ENCODE data around the gene MTHFD2. TPM values are rescaled to one million over a fixed set of nuclear protein-coding genes. Genes with fewer than 3 reads are reported as not detected.

Gene MTHFD2
- total and polyA plus RNA-seq, 7 donors: 12.7 to 59.4 (median 26.2) TPM

- intact Hi-C loops (cut with DNase I): loop anchor here (10.0 kb wide), 1 partner anchor 142 kb away; no protein-coding TSS in a partner anchor
- no peak for TF ChIP-seq POLR2A (IDR thresholded peaks at IDR 0.05)
- TF ChIP-seq CTCF (IDR thresholded peaks at IDR 0.05): no peak
- no peak for TF ChIP-seq POLR2AphosphoS5 (IDR thresholded peaks at IDR 0.05)
- TF ChIP-seq EP300 (IDR thresholded peaks at IDR 0.05): no peak
- DNase-seq: no peak
- peaks cover 0 to 5% (median 0%) of the 10 kb centered on the region in 4 donors for H3K36me3 ChIP-seq
- no peaks in the 10 kb centered on the region for H3K9me3 ChIP-seq
- no peak overlapping the region for H3K4me3 ChIP-seq
- 87 to 90% methylated on average over 9 of the region's 9 CpGs for WGBS, 2 donors
- no peak overlapping the region for H3K27ac ChIP-seq
- H3K27me3 ChIP-seq: no peaks in the 10 kb centered on the region
- H3K4me1 ChIP-seq: no peaks in the 10 kb centered on the region
Measured at GRCh38 chr2:74252862-74253261, 54.4 kb downstream of the MTHFD2 start.

- Histone ChIP-seq H3K27ac (no peak overlapping the region), H3K4me1 (no peaks in the 10 kb centered on the region), H3K9me3 (no peaks in the 10 kb centered on the region), H3K36me3 (peaks cover 0 to 5% (median 0%) of the 10 kb centered on the region in 4 donors), H3K27me3 (no peaks in the 10 kb centered on the region), H3K4me3 (no peak overlapping the region)
- no peak for DNase-seq
- 68 to 78% methylated on average over 7 of the region's 7 CpGs for WGBS, 2 donors
- TF ChIP-seq CTCF (IDR thresholded peaks at IDR 0.05) (no peak), POLR2AphosphoS5 (IDR thresholded peaks at IDR 0.05) (no peak), POLR2A (IDR thresholded peaks at IDR 0.05) (no peak)
- intact Hi-C loops (cut with DNase I): loop anchor here (10.0 kb wide), 1 partner anchor 141 kb away; no protein-coding TSS in a partner anchor
Measured at GRCh38 chr2:74253306-74253970, 55.0 kb downstream of the MTHFD2 start.

GRCh38 chr2:74253971-74254310 is 55.5 kb downstream of the MTHFD2 start:
- intact Hi-C loops (cut with DNase I): loop anchor here (10.0 kb wide), 1 partner anchor 141 kb away; no protein-coding TSS in a partner anchor
- Histone ChIP-seq H3K27me3 (no peaks in the 10 kb centered on the region), H3K4me3 (no peak overlapping the region), H3K4me1 (no peaks in the 10 kb centered on the region), H3K27ac (no peak overlapping the region), H3K36me3 (peaks cover 0 to 5% (median 0%) of the 10 kb centered on the region in 4 donors), H3K9me3 (no peaks in the 10 kb centered on the region)
- no peak for DNase-seq
- TF ChIP-seq POLR2A (IDR thresholded peaks at IDR 0.05) (no peak), EP300 (IDR thresholded peaks at IDR 0.05) (no peak), POLR2AphosphoS5 (IDR thresholded peaks at IDR 0.05) (no peak), CTCF (IDR thresholded peaks at IDR 0.05) (no peak)
- 80 to 81% methylated on average over 4 of the region's 4 CpGs for WGBS, 2 donors

GRCh38 chr2:74255660-74256213 is 57.3 kb downstream of the MTHFD2 start:
- intact Hi-C loops (cut with DNase I): loop anchor here (10.0 kb wide), 1 partner anchor 139 kb away; no protein-coding TSS in a partner anchor
- H3K27ac ChIP-seq: no peak overlapping the region
- no peaks in the 10 kb centered on the region for H3K9me3 ChIP-seq
- WGBS, 2 donors: 93% methylated on average over 18 of the region's 18 CpGs
- no peaks in the 10 kb centered on the region for H3K27me3 ChIP-seq
- H3K36me3 ChIP-seq: peaks cover 0 to 5% (median 0%) of the 10 kb centered on the region in 4 donors
- no peak for TF ChIP-seq CTCF (IDR thresholded peaks at IDR 0.05)
- TF ChIP-seq POLR2A (IDR thresholded peaks at IDR 0.05): no peak
- no peak for DNase-seq
- no peaks in the 10 kb centered on the region for H3K4me1 ChIP-seq
- H3K4me3 ChIP-seq: no peak overlapping the region

All from sigmoid colon (tissue), 7 donors.